Activated naive CD4-positive, alpha-beta T cell treated with anti-CD3 and anti-CD28 coated beads, Interleukin-2, amount 50 U/mL, for 16 hours (primary cell): ENCODE measurements around the gene NUDT4.
"Not testable (repeated sequence)": the region's sequence is repeated elsewhere in the genome, so short reads cannot be mapped to it uniquely, and the experiment has no call there.

Experiments
- DNase-seq: peaks from one replicate; pipeline ENCODE4 v3.0.0-alpha.2; 2020

Gene NUDT4

DNA sequence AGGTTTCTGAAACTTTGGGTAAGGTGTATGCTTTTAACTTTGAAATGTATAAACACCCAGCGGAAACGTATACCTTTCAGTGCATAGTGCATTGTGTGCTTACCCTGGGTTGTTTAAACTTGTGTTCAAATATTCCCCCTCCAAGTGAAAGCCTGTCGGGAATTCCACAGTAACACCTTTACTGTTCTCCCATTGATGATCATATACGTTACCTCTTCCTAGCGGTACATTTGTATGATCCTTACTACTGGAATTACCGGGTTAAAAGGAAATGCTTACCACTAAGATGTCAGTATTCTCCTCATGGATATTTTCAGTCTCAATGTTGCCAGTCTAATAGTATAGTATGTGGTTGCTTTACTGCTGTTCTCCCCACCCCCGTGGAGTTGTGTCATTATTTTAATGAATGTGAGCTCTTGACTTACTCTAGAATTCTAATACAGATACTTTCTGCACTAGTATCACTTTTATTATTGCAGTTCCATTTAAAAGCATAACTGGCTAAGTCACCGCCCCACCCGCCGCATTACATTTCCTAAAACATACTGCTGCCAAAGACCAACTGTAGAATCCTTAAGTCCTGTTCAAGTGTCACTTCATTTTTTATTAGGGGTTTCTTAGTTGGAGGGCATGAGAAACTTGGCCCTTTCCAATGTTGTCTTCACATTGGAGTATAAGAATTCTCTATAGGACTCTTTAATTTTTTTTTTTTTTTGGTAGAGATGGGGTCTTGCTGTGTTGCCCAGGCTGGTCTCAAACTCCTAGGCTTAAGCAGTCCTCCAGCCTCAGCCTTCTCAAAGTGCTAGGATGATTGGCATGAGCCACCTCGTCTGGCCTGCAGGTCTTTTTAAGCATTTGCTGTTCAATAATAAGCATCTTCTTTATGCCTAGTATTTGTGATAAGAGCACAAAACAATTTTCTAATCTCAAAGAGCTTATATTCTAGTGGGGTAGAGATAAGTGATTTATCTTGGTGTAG is 24.9 kb downstream of the NUDT4 start:
- DNase-seq, result no peak

DNA sequence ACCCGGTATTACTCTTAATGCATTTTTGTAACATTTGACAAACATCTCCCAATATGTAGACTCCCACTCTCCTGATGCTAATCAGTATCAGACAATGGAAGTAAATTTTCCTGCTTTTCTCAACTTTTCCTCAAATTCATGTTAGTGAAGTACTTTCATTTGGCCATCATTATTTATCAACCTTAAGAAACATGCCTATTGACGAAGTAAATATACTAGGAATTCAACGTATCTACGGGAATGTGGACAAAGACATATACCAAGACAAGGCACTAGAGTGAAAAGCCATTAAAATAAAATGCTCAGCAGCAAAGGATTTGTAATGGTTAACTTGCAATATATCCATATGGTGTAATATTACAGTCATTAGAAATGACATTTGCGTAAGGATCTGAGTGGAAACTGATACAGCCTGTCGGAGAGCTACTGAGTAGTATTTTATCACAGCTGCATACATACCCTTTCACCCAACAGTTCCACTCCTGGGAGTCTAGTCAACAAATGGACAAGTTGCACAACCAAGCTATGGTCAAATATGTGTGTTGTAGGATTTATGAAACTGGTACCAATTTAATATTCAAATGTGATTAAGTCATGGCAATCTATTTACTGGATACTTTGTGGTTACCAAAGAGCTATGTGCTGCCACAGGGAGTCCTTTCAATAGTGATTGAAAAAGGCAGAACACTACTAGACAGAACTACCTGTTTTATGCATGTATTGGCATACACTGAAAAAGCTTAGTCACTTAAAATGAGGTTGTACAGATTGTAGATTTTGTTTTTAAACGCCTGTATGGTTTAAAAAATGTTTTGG is 26.5 kb downstream of the NUDT4 start:
- DNase-seq, result no peak

DNA sequence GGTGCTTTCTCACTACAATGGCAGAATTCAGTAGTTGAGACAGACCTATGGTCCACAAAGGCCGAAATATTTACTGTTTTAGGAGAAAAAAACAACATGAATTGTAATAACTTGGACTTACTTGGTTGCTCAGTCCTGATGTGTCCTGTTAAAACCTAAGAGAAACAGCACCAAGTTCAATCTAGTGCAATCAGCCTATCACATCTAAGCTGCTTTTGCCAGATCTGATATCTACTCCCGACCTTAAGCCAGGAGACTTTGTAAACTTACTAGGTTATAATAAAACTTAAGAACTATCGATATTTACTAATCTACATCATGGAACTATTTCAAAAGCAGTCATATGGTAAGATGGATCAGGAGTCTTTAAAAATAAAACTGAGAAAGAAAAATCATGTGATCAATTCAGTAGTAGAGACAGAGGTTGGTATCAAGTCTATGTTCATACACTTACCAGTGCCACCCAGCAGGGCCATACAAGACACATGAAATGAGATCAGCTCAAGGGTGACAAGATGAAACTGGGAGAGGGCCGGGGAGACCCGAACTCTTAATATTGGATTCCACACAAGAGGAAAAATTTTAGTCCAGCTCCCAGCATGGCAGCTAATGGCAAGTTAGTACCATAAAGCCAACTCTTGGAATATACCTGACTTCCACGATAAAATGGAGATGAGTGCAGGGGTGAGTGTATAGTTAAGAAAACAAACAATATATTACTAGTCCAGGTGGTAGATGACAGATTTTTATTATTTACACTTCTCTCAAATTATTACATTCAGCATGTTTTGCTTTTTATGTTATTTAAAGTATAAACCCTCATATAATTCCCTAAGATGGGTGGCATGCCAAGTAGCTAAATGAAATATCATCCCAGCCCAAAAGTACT is 27.5 kb downstream of the NUDT4 start:
- no peak for DNase-seq

DNA sequence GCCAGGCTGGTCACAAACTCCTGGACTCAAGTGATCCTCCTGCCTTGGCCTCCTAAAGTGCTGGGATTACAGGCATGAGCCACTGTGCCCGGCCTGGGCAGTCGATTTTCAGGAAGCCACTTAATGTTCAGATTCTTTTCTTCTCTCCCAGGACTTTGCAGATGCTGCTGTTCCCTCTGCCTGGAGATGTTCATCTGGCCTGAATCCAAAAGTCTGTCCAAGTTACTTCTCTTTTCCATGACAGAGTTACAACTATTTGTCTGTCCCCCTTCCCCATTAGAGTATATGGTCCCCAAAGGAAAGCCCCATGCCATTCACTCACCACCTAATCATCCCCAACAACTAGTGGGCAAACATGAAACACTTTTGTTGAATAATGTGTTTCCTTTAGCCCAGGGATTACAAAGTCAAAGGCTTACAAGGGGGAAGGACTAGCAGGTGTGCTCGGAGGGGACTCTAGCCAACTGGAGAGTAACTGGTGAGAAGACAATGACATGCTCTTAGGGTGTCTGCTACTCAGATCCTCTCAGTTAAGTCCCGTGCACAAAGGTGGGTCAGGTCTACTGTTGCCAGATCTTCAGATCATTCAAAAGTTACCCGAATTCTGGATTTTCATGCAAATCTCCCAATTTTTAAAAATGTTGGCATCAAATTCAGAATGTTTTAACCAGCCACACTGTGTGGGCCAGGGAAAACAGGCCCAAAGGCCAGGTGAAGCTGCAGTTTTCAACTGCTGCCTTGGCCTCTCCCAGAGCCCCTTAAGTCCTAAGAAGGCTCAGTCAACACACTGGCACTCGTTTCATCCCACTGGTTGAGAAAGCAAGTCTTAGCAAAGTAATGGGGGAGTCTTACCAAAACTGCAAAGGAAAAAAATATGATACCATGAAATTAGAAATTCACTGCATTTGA is 29.6 kb downstream of the NUDT4 start:
- no peak for DNase-seq

DNA sequence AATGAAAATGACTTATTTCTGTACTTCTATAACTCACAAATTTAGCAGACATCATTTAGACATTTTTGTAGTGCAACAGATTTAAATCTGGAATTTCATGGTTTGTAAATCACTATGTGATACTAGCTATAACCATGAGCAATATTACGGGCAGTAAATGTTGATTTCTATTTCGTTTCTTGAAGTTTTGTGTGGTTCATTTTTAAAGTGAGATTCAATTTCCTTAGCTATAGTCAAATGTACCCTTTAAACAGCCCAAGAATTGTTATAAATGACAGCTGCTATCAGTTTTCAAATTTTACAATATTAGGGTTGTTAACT is 30.2 kb downstream of the NUDT4 start:
- DNase-seq, result no peak

DNA sequence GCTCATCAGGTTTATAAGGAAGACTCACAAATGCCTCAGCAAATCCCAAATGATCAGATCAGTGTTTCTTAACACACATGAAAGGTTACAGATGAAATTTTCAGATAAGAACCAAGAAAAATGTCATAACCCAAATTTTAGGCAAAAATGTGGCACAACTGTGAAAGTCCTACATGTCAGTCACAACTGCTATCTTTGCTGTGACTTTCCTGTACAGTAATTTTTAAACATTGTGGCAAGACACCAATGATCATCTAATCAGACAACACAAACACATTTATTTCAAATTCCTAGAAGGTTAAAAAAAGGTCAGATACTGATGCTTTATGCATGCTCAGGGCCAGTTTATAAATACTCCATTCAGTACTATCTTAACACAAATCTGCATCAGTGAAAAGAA is 31.1 kb downstream of the NUDT4 start:
- DNase-seq, result no peak

DNA sequence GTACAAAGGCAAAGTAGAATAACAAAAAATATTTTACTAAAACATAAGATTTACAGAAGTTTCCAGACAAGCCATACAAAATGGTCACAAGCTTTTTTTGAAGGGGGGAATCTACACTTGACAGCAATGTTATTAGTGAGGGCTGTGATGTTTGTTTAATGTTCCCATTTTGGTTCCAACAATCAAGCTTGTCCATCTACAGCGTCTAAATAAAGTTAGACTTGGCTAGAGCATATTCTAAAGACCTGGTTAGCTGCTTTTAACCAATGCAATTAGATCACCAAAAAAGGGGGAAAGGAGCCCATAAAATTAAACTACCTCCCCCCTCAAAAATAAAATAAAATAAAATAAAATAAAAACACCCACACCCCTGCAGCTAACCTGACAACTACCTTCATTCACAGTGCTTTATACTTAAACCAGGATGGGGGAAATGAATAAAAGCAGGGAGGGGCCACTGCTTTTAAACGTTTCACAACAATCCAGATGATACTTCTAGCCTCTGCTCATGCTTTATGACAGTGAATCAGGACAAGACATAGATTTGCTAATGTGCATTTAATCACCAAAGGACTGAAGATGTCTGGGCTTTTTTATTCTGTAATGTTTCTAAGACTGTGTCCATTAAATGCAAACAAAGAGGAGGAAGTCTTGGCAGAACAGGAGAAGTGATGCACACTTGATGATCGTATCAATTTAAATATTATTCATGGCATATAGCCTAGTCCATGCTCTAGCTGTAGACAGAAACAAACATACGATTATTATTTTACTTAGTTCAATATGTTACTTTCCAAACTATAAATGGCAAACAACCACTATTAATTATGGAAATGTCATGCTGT is 31.8 kb downstream of the NUDT4 start:
- DNase-seq, result not testable (repeated sequence)

DNA sequence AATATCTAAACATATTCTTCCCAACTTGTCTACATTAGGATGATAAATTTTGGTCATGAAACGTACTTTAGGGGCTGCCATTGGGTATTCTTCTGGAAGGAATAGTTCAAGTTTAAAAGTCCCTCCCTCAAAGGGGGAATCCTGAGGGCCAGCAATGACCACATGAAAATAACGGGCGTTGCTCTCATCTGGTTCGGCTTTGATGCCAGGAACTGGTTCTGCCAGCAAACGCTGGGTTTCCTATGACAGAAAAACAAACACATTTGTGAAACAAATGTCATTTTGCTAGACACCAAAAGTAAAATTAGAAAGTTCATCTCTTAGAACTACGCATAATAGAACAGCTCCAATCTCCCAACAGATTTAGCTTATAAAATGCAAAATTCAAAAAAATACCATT is 33.3 kb downstream of the NUDT4 start:
- not testable (repeated sequence) for DNase-seq

DNA sequence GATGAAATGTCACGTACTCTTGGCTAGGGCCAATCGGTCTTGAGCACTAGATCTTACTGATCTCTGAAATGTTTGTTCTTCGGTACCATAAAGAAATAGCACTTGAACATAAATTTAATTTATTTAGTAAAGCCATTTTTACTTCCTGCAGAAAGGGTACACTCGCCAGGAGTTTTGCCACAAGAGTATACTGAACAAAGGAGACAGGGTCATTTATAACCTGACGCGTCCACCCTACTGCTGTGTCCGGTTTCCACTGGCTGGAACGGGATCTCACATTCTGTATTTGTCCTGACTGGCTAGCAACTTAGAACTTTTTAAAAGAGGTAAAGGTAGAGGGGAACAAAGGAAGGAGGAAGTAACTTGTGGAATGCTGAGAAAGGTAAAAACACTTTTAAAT is 34.7 kb downstream of the NUDT4 start:
- DNase-seq, result not testable (repeated sequence)

DNA sequence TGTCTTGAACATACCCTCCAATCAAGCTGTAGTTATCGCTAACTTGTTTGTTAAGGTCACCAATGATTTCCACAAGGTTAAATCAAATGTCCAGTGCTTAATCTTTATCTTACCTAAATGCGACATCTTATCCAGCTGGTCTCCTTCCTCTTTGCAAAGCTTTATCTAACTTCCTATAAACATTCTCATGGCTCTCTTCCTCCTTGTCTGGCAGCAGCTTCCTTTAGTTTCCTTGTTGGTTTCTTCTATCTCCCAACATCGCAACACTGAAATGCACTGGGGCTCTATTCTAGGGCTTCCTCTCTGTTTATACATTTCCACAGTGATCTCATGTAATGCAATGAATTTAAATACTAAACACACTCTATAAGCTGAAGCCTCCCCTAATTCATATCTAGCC is 35.3 kb downstream of the NUDT4 start:
- DNase-seq, result no peak

DNA sequence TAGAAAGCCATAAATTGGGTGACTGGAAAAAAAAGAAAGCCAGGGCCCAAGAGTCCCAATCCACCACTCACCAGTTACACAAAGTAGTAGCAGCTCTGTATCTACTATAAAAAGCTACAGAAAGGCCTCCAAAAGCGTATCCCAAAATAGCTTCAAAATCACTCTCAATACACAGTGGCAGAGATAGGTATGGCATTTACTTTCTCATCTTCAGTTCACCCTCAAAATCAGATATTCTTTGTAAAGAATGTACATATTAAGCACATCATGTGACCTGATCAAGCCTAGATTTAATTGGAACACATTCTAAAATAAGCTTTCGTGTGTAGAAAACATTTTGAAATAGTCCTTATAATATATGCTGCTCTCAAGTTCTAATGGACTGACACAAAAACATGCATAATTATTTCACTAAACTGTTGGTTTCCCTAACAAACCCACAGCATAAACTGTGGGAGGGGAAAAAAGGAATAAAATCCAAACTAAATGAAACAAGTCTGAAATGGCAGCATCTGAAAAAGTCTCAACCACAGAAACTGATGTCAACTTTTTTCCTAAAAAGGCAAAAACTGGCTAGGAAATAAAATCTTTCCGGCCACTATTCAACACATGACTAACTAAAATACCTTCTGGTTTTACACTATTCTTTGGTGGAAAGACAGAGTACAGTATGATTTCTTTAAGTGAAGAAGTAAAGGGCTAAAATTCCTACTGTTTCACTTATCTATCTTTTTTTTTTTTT is 38.2 kb downstream of the NUDT4 start:
- no peak for DNase-seq

DNA sequence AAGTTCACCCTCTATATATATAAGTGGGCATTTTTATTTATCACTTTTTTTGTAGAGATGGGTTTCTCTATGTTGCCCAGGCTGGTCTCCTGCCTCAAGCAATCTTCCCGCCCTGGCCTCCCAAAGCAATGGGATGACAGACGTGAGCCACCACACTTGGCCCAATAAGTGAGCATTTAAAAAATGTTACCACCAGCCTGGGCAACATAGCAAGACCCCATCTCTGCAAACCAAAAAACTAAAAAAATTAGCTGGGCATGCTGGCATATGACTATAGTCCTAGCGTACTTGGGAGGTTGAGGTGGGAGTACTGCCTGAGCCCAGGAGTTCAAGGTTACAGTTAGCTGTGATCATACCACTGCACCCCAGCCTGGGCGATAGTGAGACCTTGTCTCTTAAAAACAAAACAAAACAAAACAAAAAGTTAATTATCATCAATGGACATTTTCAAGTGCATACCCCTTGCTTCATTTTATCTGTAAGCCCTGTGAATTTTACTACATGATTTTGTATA is 40.3 kb downstream of the NUDT4 start:
- no peak for DNase-seq

DNA sequence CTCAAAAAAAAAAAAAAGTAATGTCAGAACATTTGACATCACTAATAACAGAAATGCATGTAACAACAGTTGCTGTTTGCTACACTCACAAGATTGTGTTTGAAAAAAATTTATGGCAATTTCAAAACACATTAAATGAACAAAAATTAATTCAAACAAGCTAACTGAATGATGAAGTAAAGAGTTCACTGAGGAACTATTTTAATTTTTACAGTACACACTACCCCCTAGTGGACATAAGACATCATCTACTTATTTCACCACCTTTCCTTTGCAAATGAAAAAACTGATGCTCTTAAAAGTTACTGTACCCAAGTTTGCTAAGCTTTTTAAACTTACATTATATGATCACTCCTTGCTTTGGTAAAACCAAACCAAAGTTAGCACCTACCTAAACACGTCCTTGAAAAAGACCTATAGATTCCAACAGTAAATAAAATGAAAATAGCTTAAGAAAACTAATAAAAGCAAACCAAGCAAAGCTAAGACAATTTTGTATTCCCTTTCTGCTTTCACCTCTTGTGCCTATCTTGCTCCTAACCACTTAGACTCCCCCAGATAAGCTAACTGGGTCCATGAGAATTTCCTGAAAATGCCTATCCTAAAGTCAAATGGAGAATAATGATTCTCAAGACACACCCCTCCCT is 41.8 kb downstream of the NUDT4 start:
- no peak for DNase-seq

DNA sequence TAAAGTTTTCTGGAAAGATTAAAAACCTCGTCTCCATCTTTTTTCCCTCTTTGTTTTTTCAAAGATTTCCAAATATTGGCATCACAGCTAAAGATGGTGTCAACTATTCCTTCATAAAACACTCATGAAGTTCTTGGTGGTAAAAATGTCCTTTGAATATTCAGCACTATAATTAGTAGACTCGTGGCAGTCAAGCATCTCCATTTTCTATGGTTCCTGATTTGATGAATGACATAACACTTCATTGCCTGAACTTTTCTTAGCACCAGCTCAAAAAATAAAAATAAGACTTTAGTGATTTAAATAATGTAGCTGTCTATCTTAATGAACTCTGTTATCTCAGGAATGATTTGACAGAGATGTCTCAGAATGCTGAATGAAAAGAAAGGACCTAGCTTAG is 44.3 kb downstream of the NUDT4 start:
- DNase-seq, result no peak

DNA sequence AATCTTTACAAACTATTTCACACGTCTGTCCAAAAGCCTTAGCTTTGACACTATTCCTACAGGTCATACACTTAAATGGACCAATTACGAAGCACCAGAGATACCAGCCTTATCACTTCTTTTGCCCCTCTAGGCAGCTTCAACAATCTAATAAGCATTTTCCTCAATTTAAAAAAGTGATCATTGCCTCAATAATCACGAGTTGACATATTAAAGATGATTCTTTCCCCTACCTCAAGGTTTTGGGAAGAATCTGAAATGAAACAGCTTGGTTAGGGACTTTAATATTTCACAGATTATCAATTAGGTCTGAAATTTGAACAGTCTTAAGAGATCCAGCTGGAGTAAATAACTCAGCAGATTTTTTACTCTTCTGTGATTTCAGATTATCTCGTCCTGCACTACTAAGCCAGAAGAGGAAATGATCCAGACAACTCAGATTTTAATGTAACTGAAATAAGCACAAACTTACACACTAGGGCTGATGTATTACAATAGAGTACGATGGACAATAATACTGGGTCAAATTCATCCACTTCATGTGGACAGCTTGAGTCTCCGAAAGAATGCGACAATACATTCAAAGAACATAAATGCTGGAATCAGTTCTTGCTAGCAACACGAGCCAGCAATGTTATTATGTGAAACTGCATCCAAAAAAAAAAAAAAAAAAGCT is 48.1 kb downstream of the NUDT4 start:
- no peak for DNase-seq

DNA sequence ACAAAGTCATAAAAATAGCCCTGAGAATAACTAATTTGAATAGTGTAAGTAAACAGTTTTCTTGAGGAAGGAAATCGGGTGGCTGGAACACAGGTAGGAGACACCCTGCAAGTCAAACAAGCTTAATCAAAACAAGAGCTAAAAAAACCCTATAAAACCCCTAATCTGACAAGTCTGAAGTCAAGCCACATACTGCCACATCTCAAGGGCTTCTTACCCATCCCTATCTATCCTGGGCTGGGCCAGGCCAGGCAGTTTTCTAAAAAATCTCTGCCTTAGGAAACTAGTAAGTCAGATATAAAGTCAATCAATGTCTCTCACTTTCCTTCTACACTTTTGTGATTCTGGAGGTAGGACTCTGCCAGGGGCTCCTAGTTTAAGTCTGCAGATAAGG is 48.7 kb downstream of the NUDT4 start:
- no peak for DNase-seq

DNA sequence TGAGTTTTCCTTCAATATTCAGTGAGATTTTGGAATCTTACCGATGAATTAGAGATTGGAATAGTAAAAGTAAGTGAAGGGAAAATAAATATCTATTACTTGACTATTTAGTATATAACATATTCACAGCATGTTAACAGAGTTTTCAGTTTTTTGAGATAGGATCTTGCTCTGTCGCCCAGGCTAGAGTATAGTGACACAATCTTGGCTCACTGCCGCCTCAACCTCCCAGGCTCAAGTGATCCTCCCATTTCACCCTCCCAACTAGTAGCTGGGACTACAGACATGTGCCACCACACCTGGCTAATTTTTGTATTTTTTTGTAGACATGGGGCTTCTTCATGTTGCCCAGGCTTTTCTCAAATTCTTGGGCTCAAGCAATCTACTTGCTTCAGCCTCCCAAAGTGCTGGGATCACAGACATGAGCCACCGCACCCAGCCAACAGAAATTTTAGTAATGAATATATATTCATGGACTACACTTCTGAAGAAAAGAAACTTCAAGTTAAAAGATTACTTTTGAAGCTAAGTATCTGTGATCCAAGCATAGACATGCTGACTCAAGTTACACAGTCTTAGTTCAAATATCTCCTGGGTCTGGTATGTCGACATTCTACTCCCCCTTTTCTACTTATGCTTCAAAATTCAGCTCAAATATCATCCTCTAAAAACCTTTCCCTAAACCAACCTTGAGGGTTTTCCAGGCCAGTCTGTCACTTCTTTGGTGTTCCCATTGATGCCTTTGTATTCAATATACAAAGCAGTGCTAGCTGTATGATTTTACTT is 50.2 kb downstream of the NUDT4 start:
- no peak for DNase-seq

DNA sequence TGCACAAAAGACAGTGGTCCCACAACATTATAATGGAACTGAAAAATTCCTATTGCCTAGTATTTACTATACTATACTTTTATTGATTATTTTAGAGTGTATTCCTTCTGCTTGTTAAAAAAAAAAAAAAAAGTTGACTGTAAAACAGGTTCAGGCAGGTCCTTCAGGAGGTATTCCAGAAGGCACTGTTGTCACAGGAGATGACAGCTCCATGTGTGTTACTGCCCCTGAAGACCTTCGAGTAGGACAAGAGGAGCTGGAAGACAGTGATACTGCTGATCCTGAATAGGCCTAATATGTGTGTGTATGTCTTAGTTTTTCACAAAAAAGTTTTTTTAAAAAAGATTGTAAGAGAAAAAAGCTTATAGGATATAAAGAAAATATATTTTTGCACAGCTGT is 51.7 kb downstream of the NUDT4 start:
- DNase-seq, result no peak
